PC-9 (cell line): ENCODE results near the gene NDUFS8.

Experiments used
- CTCF ChIP-seq: fragments of 200-600 bp; sonication (generic); conservative IDR thresholded peaks from 2 replicates; pipeline ENCODE4 v1.6.1; 2017; ENCODE audit warnings: mixed run types, antibody characterized with exemption, mild to moderate bottlenecking, moderate library complexity
- EZH2 ChIP-seq: fragments of 200-600 bp; sonication (generic); IDR thresholded peaks from 2 replicates; pipeline ENCODE4 v1.8.0; 2017; ENCODE audit warnings: antibody characterized with exemption, low read depth

GRCh38 chr11:68021167-68021787 is 9.2 kb upstream of the NDUFS8 start:
- no peak for TF ChIP-seq EZH2
- peak; percentile 79 for TF ChIP-seq CTCF
